Measurements from ENCODE around the gene RNF44. TPM values are rescaled to one million over a fixed set of nuclear protein-coding genes. Genes with fewer than 3 reads are reported as not detected.

The RNF44 gene
- total and polyA plus RNA-seq, 2 of the 13 experiments (the other 11 are each of a cell fraction or from before 2014, with no cell fraction given): 9.2 to 16.8 TPM

DNA sequence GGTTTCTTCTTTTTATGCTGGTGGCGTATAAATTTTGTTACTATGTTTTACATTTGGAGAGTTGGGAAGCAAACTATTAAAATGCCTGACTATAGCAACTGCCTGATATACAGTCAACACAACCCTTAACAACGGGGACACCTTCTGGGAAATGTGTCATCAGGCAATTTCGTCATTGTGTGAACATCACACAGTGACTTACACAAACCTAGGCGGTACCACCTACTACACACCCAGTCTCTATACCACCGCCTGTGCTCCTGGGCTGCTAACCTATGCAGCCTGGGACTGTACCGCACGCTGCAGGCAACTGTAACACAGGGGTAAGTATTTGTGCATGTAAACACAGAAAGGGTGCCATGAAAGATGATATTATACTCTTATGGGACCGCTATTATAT lies 10.6 kb upstream of the RNF44 start (continued):
- no peak for TF ChIP-seq ATF7-NPFF (CRISPR knock-in tag; IDR thresholded peaks at IDR 0.05; ENCODE audit: low read depth)
- TF ChIP-seq, protein P1, sequence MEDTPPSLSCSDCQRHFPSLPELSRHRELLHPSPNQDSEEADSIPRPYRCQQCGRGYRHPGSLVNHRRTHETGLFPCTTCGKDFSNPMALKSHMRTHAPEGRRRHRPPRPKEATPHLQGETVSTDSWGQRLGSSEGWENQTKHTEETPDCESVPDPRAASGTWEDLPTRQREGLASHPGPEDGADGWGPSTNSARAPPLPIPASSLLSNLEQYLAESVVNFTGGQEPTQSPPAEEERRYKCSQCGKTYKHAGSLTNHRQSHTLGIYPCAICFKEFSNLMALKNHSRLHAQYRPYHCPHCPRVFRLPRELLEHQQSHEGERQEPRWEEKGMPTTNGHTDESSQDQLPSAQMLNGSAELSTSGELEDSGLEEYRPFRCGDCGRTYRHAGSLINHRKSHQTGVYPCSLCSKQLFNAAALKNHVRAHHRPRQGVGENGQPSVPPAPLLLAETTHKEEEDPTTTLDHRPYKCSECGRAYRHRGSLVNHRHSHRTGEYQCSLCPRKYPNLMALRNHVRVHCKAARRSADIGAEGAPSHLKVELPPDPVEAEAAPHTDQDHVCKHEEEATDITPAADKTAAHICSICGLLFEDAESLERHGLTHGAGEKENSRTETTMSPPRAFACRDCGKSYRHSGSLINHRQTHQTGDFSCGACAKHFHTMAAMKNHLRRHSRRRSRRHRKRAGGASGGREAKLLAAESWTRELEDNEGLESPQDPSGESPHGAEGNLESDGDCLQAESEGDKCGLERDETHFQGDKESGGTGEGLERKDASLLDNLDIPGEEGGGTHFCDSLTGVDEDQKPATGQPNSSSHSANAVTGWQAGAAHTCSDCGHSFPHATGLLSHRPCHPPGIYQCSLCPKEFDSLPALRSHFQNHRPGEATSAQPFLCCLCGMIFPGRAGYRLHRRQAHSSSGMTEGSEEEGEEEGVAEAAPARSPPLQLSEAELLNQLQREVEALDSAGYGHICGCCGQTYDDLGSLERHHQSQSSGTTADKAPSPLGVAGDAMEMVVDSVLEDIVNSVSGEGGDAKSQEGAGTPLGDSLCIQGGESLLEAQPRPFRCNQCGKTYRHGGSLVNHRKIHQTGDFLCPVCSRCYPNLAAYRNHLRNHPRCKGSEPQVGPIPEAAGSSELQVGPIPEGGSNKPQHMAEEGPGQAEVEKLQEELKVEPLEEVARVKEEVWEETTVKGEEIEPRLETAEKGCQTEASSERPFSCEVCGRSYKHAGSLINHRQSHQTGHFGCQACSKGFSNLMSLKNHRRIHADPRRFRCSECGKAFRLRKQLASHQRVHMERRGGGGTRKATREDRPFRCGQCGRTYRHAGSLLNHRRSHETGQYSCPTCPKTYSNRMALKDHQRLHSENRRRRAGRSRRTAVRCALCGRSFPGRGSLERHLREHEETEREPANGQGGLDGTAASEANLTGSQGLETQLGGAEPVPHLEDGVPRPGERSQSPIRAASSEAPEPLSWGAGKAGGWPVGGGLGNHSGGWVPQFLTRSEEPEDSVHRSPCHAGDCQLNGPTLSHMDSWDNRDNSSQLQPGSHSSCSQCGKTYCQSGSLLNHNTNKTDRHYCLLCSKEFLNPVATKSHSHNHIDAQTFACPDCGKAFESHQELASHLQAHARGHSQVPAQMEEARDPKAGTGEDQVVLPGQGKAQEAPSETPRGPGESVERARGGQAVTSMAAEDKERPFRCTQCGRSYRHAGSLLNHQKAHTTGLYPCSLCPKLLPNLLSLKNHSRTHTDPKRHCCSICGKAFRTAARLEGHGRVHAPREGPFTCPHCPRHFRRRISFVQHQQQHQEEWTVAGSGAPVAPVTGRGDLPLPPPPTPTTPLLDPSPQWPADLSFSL (CRISPR knock-in tag; IDR thresholded peaks at IDR 0.05): peak; percentile 94
- TF ChIP-seq BCL6 (CRISPR knock-in tag; IDR thresholded peaks at IDR 0.05): peak; percentile 31; the same call in 1 of the 2 replicates
- peak; percentile 28; the same call in 1 of the 2 replicates for TF ChIP-seq MAFF (IDR thresholded peaks at IDR 0.05; ENCODE audit: low read depth, low read length)
- no peak for TF ChIP-seq GABPB1 (CRISPR knock-in tag; IDR thresholded peaks at IDR 0.05)
- peak; percentile 67 for TF ChIP-seq GATAD2A (CRISPR knock-in tag; IDR thresholded peaks at IDR 0.05)
- TF ChIP-seq SMC3 (IDR thresholded peaks at IDR 0.05; ENCODE audit: low read length): 0 out of 2 replicates have a peak, but pooled peaks have one; percentile 6
- 0 out of 4 replicates have a peak, but pooled peaks of 1 of the 2 experiments have one; percentile 50 for TF ChIP-seq KLF16 (CRISPR knock-in tag; IDR thresholded peaks at IDR 0.05)
- TF ChIP-seq ZNF850 (CRISPR knock-in tag; conservative IDR thresholded peaks at IDR 0.05): no peak
- TF ChIP-seq RFX1 (IDR thresholded peaks at IDR 0.05): peak; percentile 73
- TF ChIP-seq ZNF788 (CRISPR knock-in tag; IDR thresholded peaks at IDR 0.05; ENCODE audit: borderline replicate concordance): no peak
- TF ChIP-seq POLR2A (IDR thresholded peaks at IDR 0.05; ENCODE audit: insufficient read depth in 1 of 2, low read depth in 2 of 2, low read length in 2 of 2): peak in 1 of 2 experiments; percentile 71; a peak in 2 of 4 replicates
- TF ChIP-seq, protein P2, sequence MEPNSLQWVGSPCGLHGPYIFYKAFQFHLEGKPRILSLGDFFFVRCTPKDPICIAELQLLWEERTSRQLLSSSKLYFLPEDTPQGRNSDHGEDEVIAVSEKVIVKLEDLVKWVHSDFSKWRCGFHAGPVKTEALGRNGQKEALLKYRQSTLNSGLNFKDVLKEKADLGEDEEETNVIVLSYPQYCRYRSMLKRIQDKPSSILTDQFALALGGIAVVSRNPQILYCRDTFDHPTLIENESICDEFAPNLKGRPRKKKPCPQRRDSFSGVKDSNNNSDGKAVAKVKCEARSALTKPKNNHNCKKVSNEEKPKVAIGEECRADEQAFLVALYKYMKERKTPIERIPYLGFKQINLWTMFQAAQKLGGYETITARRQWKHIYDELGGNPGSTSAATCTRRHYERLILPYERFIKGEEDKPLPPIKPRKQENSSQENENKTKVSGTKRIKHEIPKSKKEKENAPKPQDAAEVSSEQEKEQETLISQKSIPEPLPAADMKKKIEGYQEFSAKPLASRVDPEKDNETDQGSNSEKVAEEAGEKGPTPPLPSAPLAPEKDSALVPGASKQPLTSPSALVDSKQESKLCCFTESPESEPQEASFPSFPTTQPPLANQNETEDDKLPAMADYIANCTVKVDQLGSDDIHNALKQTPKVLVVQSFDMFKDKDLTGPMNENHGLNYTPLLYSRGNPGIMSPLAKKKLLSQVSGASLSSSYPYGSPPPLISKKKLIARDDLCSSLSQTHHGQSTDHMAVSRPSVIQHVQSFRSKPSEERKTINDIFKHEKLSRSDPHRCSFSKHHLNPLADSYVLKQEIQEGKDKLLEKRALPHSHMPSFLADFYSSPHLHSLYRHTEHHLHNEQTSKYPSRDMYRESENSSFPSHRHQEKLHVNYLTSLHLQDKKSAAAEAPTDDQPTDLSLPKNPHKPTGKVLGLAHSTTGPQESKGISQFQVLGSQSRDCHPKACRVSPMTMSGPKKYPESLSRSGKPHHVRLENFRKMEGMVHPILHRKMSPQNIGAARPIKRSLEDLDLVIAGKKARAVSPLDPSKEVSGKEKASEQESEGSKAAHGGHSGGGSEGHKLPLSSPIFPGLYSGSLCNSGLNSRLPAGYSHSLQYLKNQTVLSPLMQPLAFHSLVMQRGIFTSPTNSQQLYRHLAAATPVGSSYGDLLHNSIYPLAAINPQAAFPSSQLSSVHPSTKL (CRISPR knock-in tag; IDR thresholded peaks at IDR 0.05): peak; percentile 53
- TF ChIP-seq, protein P3, sequence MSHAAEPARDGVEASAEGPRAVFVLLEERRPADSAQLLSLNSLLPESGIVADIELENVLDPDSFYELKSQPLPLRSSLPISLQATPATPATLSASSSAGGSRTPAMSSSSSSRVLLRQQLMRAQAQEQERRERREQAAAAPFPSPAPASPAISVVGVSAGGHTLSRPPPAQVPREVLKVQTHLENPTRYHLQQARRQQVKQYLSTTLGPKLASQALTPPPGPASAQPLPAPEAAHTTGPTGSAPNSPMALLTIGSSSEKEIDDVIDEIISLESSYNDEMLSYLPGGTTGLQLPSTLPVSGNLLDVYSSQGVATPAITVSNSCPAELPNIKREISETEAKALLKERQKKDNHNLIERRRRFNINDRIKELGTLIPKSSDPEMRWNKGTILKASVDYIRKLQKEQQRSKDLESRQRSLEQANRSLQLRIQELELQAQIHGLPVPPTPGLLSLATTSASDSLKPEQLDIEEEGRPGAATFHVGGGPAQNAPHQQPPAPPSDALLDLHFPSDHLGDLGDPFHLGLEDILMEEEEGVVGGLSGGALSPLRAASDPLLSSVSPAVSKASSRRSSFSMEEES (CRISPR knock-in tag; IDR thresholded peaks at IDR 0.05): no peak
- no peak for TF ChIP-seq ZNF510 (CRISPR knock-in tag; IDR thresholded peaks at IDR 0.05; ENCODE audit: low read depth)
- no peak for TF ChIP-seq HOXD1 (CRISPR knock-in tag; IDR thresholded peaks at IDR 0.05)

Data from HepG2 (cell line).